Bronchial epithelial cell (primary cell): ENCODE results near the gene EN2. TPM values are rescaled to one million over a fixed set of nuclear protein-coding genes. Genes with fewer than 3 reads are reported as not detected.

Experiments
- DNase-seq: peaks from one replicate; pipeline ENCODE4 v3.0.0-alpha.2; 2010; ENCODE audit warnings: low read depth
- FAIRE-seq: peaks from 2 replicates; lab custom pipeline; 2011; peaks lifted over from hg19 to GRCh38; lab: Jason Lieb, UNC
- H3K27me3 ChIP-seq: 2 replicates; pipeline ENCODE4 v1.5.1; 2011; ENCODE audit warnings: low read length; ENCODE audit not compliant: control insufficient read depth, insufficient read depth
- H3K36me3 ChIP-seq: 2 replicates; pipeline ENCODE4 v1.5.1; 2011; ENCODE audit warnings: low read length; ENCODE audit not compliant: control insufficient read depth, insufficient read depth
- H3K4me3 ChIP-seq: 2 replicates; pipeline ENCODE4 v1.5.1; 2011; ENCODE audit warnings: mild to moderate bottlenecking, low read depth, low read length, control low read depth
- CTCF ChIP-seq: IDR thresholded peaks from 2 replicates; pipeline ENCODE4 v1.5.1; 2011; ENCODE audit warnings: mild to moderate bottlenecking, moderate library complexity, low read length, control low read depth, inconsistent platforms; ENCODE audit not compliant: insufficient read depth, severe bottlenecking
- total RNA-seq: library from RNA; depleted of rRNA; stranded (reverse); fragments of >200 nt; gene quantifications from 2 replicates; pipeline ENCODE4 v1.2.1, GENCODE V29; 2014

EN2 gene
- total RNA-seq, 1 donor from 2014 or later: not detected

GRCh38 chr7:155450970-155451801 is 6.7 kb upstream of the EN2 start:
- H3K27me3 ChIP-seq: peaks cover 76% of the 10 kb centered on the region
- DNase-seq (no peak), FAIRE-seq (no peak)
- no peak overlapping the region for H3K4me3 ChIP-seq
- no peaks in the 10 kb centered on the region for H3K36me3 ChIP-seq
- TF ChIP-seq CTCF: no peak

GRCh38 chr7:155451840-155452239 is 6.1 kb upstream of the EN2 start:
- no peaks in the 10 kb centered on the region for H3K36me3 ChIP-seq
- H3K27me3 ChIP-seq: peaks cover 82% of the 10 kb centered on the region
- DNase-seq (no peak), FAIRE-seq (no peak)
- no peak for TF ChIP-seq CTCF
- no peak overlapping the region for H3K4me3 ChIP-seq

- H3K4me3 ChIP-seq: no peak overlapping the region
- no peak for FAIRE-seq
- no peak for TF ChIP-seq CTCF
Measured at GRCh38 chr7:155452505-155453295, 5.2 kb upstream of the EN2 start.

GRCh38 chr7:155453296-155454182 is 4.4 kb upstream of the EN2 start:
- Histone ChIP-seq H3K4me3 (no peak overlapping the region), H3K36me3 (no peaks in the 10 kb centered on the region), H3K27me3 (peaks cover 78% of the 10 kb centered on the region)
- FAIRE-seq (no peak), DNase-seq (no peak)
- no peak for TF ChIP-seq CTCF

More at GRCh38 chr7:155452505-155453295, 5.2 kb upstream of the EN2 start:
- Histone ChIP-seq H3K27me3 (peaks cover 83% of the 10 kb centered on the region), H3K36me3 (no peaks in the 10 kb centered on the region)
- DNase-seq: no peak

GRCh38 chr7:155454183-155455112 is 3.5 kb upstream of the EN2 start:
- FAIRE-seq (no peak), DNase-seq (no peak)
- no peak overlapping the region for H3K4me3 ChIP-seq
- peaks cover 76% of the 10 kb centered on the region for H3K27me3 ChIP-seq
- no peaks in the 10 kb centered on the region for H3K36me3 ChIP-seq
- no peak for TF ChIP-seq CTCF
